HepG2 (cell line): ENCODE measurements around the gene ACTN2. TPM values are rescaled to one million over a fixed set of nuclear protein-coding genes. Genes with fewer than 3 reads are reported as not detected.

ENCODE experiments used
- ATAC-seq: fragments of 200-7000 bp; cut with Tn5 transposase; 3 replicates; pipeline ENCODE4 v1.9.1; 2020; ENCODE audit warnings: mild to moderate bottlenecking, moderate library complexity
- BruUV-seq: library from RNA; stranded (reverse); fragments of 400-500 nt; replicated peaks from 2 replicates; lab custom pipeline; 2021; lab: Mats Ljungman, UMichigan
- CTCF ChIA-PET: fragments of 300-600 bp; formaldehyde crosslinking; extraction: SDS; loops from one replicate; lab custom pipeline; 2021; ENCODE audit warnings: low total read pairs, inconsistent platforms, low intra/inter-chr PET ratio; lab: Yijun Ruan, JAX
- POLR2A ChIA-PET: fragments of 350-600 bp; sonication (Branson Sonifier 250); formaldehyde crosslinking; loops from one replicate; lab custom pipeline; 2020; ENCODE audit warnings: antibody characterized with exemption, inconsistent platforms; lab: Yijun Ruan, JAX
- DNase-seq: peaks from one replicate; pipeline ENCODE4 v3.0.0-alpha.2; 2015; ENCODE audit warnings: low spot score
- FAIRE-seq: peaks from 3 replicates; lab custom pipeline; 2011; peaks lifted over from hg19 to GRCh38; lab: Jason Lieb, UNC
- H2AFZ ChIP-seq: one replicate; pipeline ENCODE4 v1.6.1; 2011; ENCODE audit warnings: low read length, inconsistent platforms
- H3K27ac ChIP-seq: fragments of 300-600 bp; 3 replicates; pipeline ENCODE4 v1.8.0; 2011; ENCODE audit warnings: mixed run types, mild to moderate bottlenecking, mixed read lengths, low read length, inconsistent platforms; ENCODE audit not compliant: insufficient read depth; ENCODE audit errors: extremely low read length
- H3K27me3 ChIP-seq, 2 experiments: fragments of 200-600 bp in 1 of 2; 2 replicates in 1 of 2; 3 replicates in 1 of 2; pipeline versions ENCODE4 v1.6.0 to v1.8.0; 2011; ENCODE audit warnings: low read length in 2 of 2, mild to moderate bottlenecking in 2 of 2, moderate library complexity in 2 of 2, inconsistent platforms in 1 of 2; ENCODE audit not compliant: insufficient read depth in 2 of 2, control insufficient read depth in 1 of 2
- H3K36me3 ChIP-seq, 2 experiments: fragments of 200-600 bp in 1 of 2; replicated peaks in 1 of 2; 2 replicates in 1 of 2; 3 replicates in 1 of 2; pipeline versions ENCODE4 v1.5.1 to v1.8.0; 2011; ENCODE audit warnings: low read length in 2 of 2, inconsistent platforms in 1 of 2; ENCODE audit not compliant: insufficient read depth in 2 of 2, control insufficient read depth in 1 of 2
- H3K4me1 ChIP-seq: 2 replicates; pipeline ENCODE4 v1.5.1; 2012; ENCODE audit warnings: low read length, inconsistent platforms; ENCODE audit not compliant: insufficient read depth
- H3K4me2 ChIP-seq: 2 replicates; pipeline ENCODE4 v1.6.0; 2011; ENCODE audit warnings: low read depth, low read length, inconsistent platforms
- H3K4me3 ChIP-seq, 3 experiments: fragments of 200-600 bp in 1 of 3; sonication (generic), shearing (Covaris generic) in 1 of 3; replicated peaks in 1 of 3; 2 replicates each; pipeline ENCODE4 v1.5.1; 2011 to 2016; ENCODE audit warnings: low read length in 3 of 3, inconsistent platforms in 2 of 3, low read depth in 2 of 3, mild to moderate bottlenecking in 2 of 3, control low read depth in 1 of 3, mixed read lengths in 1 of 3; ENCODE audit not compliant: insufficient read depth in 1 of 3
- H3K79me2 ChIP-seq: one replicate; pipeline ENCODE4 v1.6.1; 2011; ENCODE audit warnings: low read length, inconsistent platforms; ENCODE audit not compliant: insufficient read depth
- H3K9ac ChIP-seq: 2 replicates; pipeline ENCODE4 v1.6.0; 2011; ENCODE audit warnings: mild to moderate bottlenecking, low read depth, low read length, inconsistent platforms; ENCODE audit not compliant: insufficient read depth
- H3K9me3 ChIP-seq: 2 replicates; pipeline ENCODE4 v1.5.1; 2012; ENCODE audit warnings: mild to moderate bottlenecking, low read length
- H4K20me1 ChIP-seq: 2 replicates; pipeline ENCODE4 v1.6.0; 2011; ENCODE audit warnings: inconsistent platforms, mild to moderate bottlenecking, low read length, moderate library complexity; ENCODE audit not compliant: insufficient read depth
- DNMT3B ChIP-seq: conservative IDR thresholded peaks from 2 replicates; pipeline ENCODE4 v1.6.1; 2016; ENCODE audit warnings: missing biosample characterization, control low read depth
- GLMP ChIP-seq: sonication (generic); formaldehyde crosslinking; IDR thresholded peaks from 2 replicates; pipeline ENCODE4 v1.9.0; 2021; ENCODE audit warnings: missing genetic modification reagents, mild to moderate bottlenecking, borderline replicate concordance
- MEF2D ChIP-seq: sonication (generic); formaldehyde crosslinking; IDR thresholded peaks from 2 replicates; pipeline ENCODE4 v1.5.1; 2020; ENCODE audit warnings: mild to moderate bottlenecking, missing genetic modification reagents
- POGK ChIP-seq: sonication (generic); formaldehyde crosslinking; conservative IDR thresholded peaks from 2 replicates; pipeline ENCODE4 v1.8.0; 2022; ENCODE audit warnings: mild to moderate bottlenecking, moderate library complexity, missing genetic modification reagents
- PPARG ChIP-seq: conservative IDR thresholded peaks from 2 replicates; pipeline ENCODE4 v1.6.1; 2016; ENCODE audit warnings: missing biosample characterization, missing genetic modification reagents
- THRA ChIP-seq: sonication (generic); formaldehyde crosslinking; IDR thresholded peaks from 2 replicates; pipeline ENCODE4 v1.4.0; 2020; ENCODE audit warnings: missing genetic modification reagents, borderline replicate concordance
- TOPORS ChIP-seq: sonication (generic); formaldehyde crosslinking; IDR thresholded peaks from 2 replicates; pipeline ENCODE4 v1.8.0; 2023; ENCODE audit warnings: mild to moderate bottlenecking, missing genetic modification reagents
- ZBTB33 ChIP-seq: sonication (generic); formaldehyde crosslinking; IDR thresholded peaks from 2 replicates; pipeline ENCODE4 v1.4.0; 2020; ENCODE audit warnings: missing genetic modification reagents
- ZNF703 ChIP-seq: sonication (generic); formaldehyde crosslinking; IDR thresholded peaks from 2 replicates; pipeline ENCODE4 v1.5.1; 2020; ENCODE audit warnings: missing genetic modification reagents, mild to moderate bottlenecking, moderate library complexity, borderline replicate concordance
- ZNF788 ChIP-seq: sonication (generic); formaldehyde crosslinking; IDR thresholded peaks from 2 replicates; pipeline ENCODE4 v1.5.0; 2020; ENCODE audit warnings: mild to moderate bottlenecking, missing genetic modification reagents, borderline replicate concordance
- WGBS: methylation state at CpG from one replicate; pipeline ENCODE4 v1.1.6; 2017; ENCODE audit warnings: low lambda C conversion rate; 5-methylcytosine and 5-hydroxymethylcytosine counted together
- in situ Hi-C: cut with HindIII; loops from 2 replicates; pipeline ENCODE4 v1.10.0; 2017; ENCODE audit warnings: low pct_unique_long_range_greater_than_20kb; ENCODE audit not compliant: extremely low pct_ligation_motif_present
- intact Hi-C: fragments of 100-400 bp; cut with micrococcal nuclease; formaldehyde crosslinking; loops from one replicate; pipeline ENCODE4 v1.10.0; 2022; ENCODE audit not compliant: unreplicated experiment
- polyA plus RNA-seq, 8 experiments: library from polyadenylated mRNA; depleted of rRNA in 3 of 8; stranded (reverse) in 7 of 8; unstranded in 1 of 8; fragments of >200 nt; fragmentation: Illumina TruSeq in 4 of 8; extraction: Trizol in 4 of 8; gene quantifications; 2 replicates each; pipeline versions ENCODE4 v1.2.1 to v1.2.3, GENCODE V29; 2011 to 2016; ENCODE audit warnings: low read depth in 4 of 8, missing spikeins in 1 of 8, mixed read lengths in 1 of 8; ENCODE audit not compliant: insufficient read depth in 1 of 8
- total RNA-seq, 5 experiments: library from RNA; depleted of rRNA; stranded (reverse); fragments of >200 nt; fragmentation: Illumina TruSeq; extraction: Trizol; gene quantifications; 2 replicates each; pipeline ENCODE4 v1.2.3, GENCODE V29; 2016; ENCODE audit warnings: low read depth in 1 of 5

Gene ACTN2
- total and polyA plus RNA-seq, 2 of the 13 experiments (the other 11 are each of a cell fraction or from before 2014, with no cell fraction given), result 0.04 to 0.13 TPM

GRCh38 chr1:236692742-236693141 is 6.4 kb downstream of the ACTN2 start:
- intact Hi-C loops (no loop called here), in situ Hi-C loops (no loop called here)
- H3K4me2 ChIP-seq, result no peak overlapping the region
- H2AFZ ChIP-seq, result no peak overlapping the region
- no peak overlapping the region for H3K27ac ChIP-seq
- no peaks in the 10 kb centered on the region for H3K4me1 ChIP-seq
- no TSS peak for BruUV-seq
- ATAC-seq (no peak), FAIRE-seq (no peak), DNase-seq (no peak)
- ChIA-PET CTCF (no interaction called here), POLR2A (no interaction called here)
- no peaks in the 10 kb centered on the region for H3K9me3 ChIP-seq
- no peak overlapping the region for H3K9ac ChIP-seq
- peaks cover 0 to 15% of the 10 kb centered on the region in 2 experiments; a peak in 3 of 5 replicates for H3K27me3 ChIP-seq
- no peak overlapping the region for H3K4me3 ChIP-seq
- 49% methylated on average over 10 of the region's 10 CpGs for WGBS
- TF ChIP-seq GLMP (CRISPR knock-in tag) (no peak), DNMT3B (CRISPR knock-in tag) (no peak), MEF2D (no peak), ZNF788 (no peak), THRA (CRISPR knock-in tag) (no peak), TOPORS (no peak)
- H3K36me3 ChIP-seq, result no peaks in the 10 kb centered on the region
- H4K20me1 ChIP-seq, result no peaks in the 10 kb centered on the region
- H3K79me2 ChIP-seq, result no peaks in the 10 kb centered on the region

GRCh38 chr1:236699366-236699765 is 13.1 kb downstream of the ACTN2 start:
- no peak for FAIRE-seq
- WGBS, result 8% methylated on average over 6 of the region's 6 CpGs
- Histone ChIP-seq H3K79me2 (no peaks in the 10 kb centered on the region), H3K4me1 (no peaks in the 10 kb centered on the region), H4K20me1 (no peaks in the 10 kb centered on the region), H3K27me3 (peaks cover 0 to 19% of the 10 kb centered on the region in 2 experiments; a peak in 4 of 5 replicates), H2AFZ (no peak overlapping the region), H3K36me3 (no peaks in the 10 kb centered on the region), H3K4me3 (no peak overlapping the region)
- CTCF ChIA-PET, result no interaction called here
- POLR2A ChIA-PET, result no interaction called here
- no peak for ATAC-seq
- no peak for DNase-seq
- TF ChIP-seq POGK (CRISPR knock-in tag), result no peak
- TF ChIP-seq ZBTB33 (CRISPR knock-in tag), result no peak
- TF ChIP-seq PPARG (CRISPR knock-in tag), result no peak
- no peak for TF ChIP-seq ZNF703
- TF ChIP-seq, all 625 proteins: peak for 0
- intact Hi-C loops (no loop called here), in situ Hi-C loops (no loop called here)
- H3K9me3 ChIP-seq, result no peaks in the 10 kb centered on the region
- H3K4me2 ChIP-seq, result no peak overlapping the region
- no TSS peak for BruUV-seq
- no peak overlapping the region for H3K9ac ChIP-seq
- no peak overlapping the region for H3K27ac ChIP-seq
